MCF 10A (cell line): ENCODE results near the gene ZNF507. TPM values are rescaled to one million over a fixed set of nuclear protein-coding genes. Genes with fewer than 3 reads are reported as not detected.

Experiments used
- Bru-seq: library from RNA; stranded (reverse); fragments of 400-500 nt; gene quantifications from one replicate; lab custom pipeline; 2021; lab: Mats Ljungman, UMichigan
- BruChase-seq, 2 experiments: library from RNA; stranded (reverse); fragments of 400-500 nt; gene quantifications; one replicate each; lab custom pipeline; 2021; lab: Mats Ljungman, UMichigan
- BruUV-seq: library from RNA; stranded (reverse); fragments of 400-500 nt; replicated peaks from 2 replicates; lab custom pipeline; 2021; lab: Mats Ljungman, UMichigan
- CTCF ChIA-PET: fragments of 300-600 bp; sonication (Branson Sonifier 250); formaldehyde crosslinking; extraction: SDS; loops from one replicate; lab custom pipeline; 2021; ENCODE audit warnings: antibody characterized with exemption, inconsistent platforms; lab: Yijun Ruan, JAX
- POLR2A ChIA-PET: fragments of 300-600, 350-650 bp; sonication (Branson Sonifier 250); formaldehyde crosslinking; extraction: SDS; loops from one replicate; lab custom pipeline; 2020; ENCODE audit warnings: antibody characterized with exemption, inconsistent platforms; lab: Yijun Ruan, JAX
- DNase-seq: peaks from one replicate; pipeline ENCODE4 v3.0.0-alpha.2; 2018; ENCODE audit not compliant: unreplicated experiment
- H3K27ac Mint-ChIP-seq: one replicate; pipeline ENCODE4 v1.8.0; 2022; ENCODE audit warnings: mild to moderate bottlenecking, low read depth, mixed read lengths; ENCODE audit not compliant: unreplicated experiment
- H3K27me3 Mint-ChIP-seq: one replicate; pipeline ENCODE4 v1.8.0; 2022; ENCODE audit warnings: mixed read lengths; ENCODE audit not compliant: insufficient read depth, unreplicated experiment
- H3K36me3 Mint-ChIP-seq: one replicate; pipeline ENCODE4 v1.8.0; 2022; ENCODE audit warnings: mild to moderate bottlenecking, moderate library complexity, mixed read lengths; ENCODE audit not compliant: insufficient read depth, unreplicated experiment
- H3K4me1 Mint-ChIP-seq: one replicate; pipeline ENCODE4 v1.8.0; 2022; ENCODE audit warnings: mixed read lengths; ENCODE audit not compliant: insufficient read depth, unreplicated experiment
- H3K4me3 Mint-ChIP-seq: one replicate; pipeline ENCODE4 v1.8.0; 2022; ENCODE audit warnings: mild to moderate bottlenecking, moderate library complexity, mixed read lengths; ENCODE audit not compliant: unreplicated experiment
- H3K9me3 Mint-ChIP-seq: one replicate; pipeline ENCODE4 v1.8.0; 2022; ENCODE audit warnings: mixed read lengths; ENCODE audit not compliant: unreplicated experiment
- intact Hi-C: fragments of 100-400 bp; cut with micrococcal nuclease; formaldehyde crosslinking; loops from 2 replicates; pipeline ENCODE4 v1.14.1; 2022
- long read RNA-seq: library from polyadenylated mRNA; stranded (forward); transcript quantifications from one replicate; pipeline ENCODE4 v2.0.0, GENCODE V29; 2022
- total RNA-seq: library from RNA; stranded (reverse); gene quantifications from 2 replicates; pipeline ENCODE4 v1.2.3, GENCODE V29; 2022
- TF ChIP-seq, protein P1 (sequence below): fragments of 200-600 bp; IDR thresholded peaks from one replicate; pipeline ENCODE4 v1.8.0; 2022; ENCODE audit warnings: antibody characterized with exemption, mild to moderate bottlenecking; ENCODE audit not compliant: unreplicated experiment

Gene ZNF507
- total RNA-seq (22.8 and 23.4 TPM in 2 replicates), Bru-seq, nascent RNA (percentile 88 among the genes with signal in this experiment), BruChase-seq, experiment 1, labeled RNA remaining after a 6-hour chase (percentile 83 among the genes with signal in this experiment), BruChase-seq, experiment 2, labeled RNA remaining after a 2-hour chase (percentile 92 among the genes with signal in this experiment)
- long read RNA-seq, transcript ZNF507-202 (7 exons, 3,194 nt) = major isoform, 10 of 25 reads
- long read RNA-seq, partial matches to known transcripts = 6 of 25 reads
- long read RNA-seq, other reads (novel, unspliced or antisense) = 9 of 25 reads

DNA sequence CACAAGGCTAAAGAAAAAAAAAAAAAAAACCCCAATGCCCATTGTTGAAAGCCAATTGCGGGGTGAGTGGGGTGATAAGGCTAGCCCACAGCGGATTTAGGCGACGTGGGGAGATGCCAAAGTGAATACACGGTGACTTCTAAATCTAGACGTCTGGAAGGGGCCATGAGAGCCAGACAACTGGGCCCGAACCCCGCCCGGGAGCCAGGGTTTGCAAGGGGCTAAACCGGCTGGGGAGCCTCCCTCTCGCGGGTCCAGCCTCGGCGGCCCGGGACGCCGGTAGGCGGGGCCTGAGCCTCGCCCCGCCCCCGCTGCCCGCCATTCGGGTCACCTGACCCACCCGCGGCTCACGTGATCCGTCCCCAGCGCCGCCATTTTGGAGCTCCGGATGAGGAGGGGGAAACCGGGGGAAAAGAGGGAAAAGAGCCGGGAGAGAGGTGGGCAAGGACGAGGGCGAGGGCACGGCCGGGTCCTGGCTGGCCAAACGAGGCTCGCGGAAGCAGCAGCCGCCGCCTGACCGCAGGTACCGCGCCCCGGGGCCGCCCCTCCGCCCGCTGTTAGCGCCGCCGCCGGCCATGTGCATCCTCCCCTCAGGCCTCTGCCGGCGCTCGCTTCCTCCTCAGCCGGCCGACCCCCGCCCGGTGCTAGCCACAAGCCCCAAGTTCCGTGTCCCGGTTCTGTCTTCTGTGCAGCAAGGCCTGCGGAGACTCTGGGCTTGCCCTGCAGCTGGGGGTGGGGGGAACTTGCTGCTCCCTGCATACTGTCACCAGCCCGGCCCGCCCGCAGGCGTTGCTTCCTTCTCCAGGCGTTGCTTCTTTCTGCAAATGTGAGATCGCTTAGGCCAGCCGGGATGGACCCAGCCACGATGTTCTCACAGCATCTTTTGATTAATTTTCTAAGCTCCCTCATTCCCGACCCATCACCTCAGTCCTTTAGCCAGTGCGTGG lies at the start of gene ZNF507:
TSS of gene ZNF507 (plus strand) at position 350 of the 947 bp plus-strand sequence. CDS start 7,221 bp downstream, outside the sequence.
- peak; percentile 82 for DNase-seq
- TSS peak; percentile 39 for BruUV-seq
- no peaks in the 10 kb centered on the region for H3K27me3 Mint-ChIP-seq
- ChIA-PET CTCF (interaction anchor here (0.6 to 3.4 kb wide), 4 partner anchors 9 to 118 kb away, joined by 3 to 20 read pairs (median 3); no protein-coding TSS in a partner anchor), POLR2A (interaction anchor here (0.8 to 4.5 kb wide), 16 partner anchors 8 to 346 kb away, joined by 3 to 40 read pairs (median 5); partner anchors contain the start of genes DPY19L3, NUDT19 and PDCD5)
- TF ChIP-seq, protein P1, sequence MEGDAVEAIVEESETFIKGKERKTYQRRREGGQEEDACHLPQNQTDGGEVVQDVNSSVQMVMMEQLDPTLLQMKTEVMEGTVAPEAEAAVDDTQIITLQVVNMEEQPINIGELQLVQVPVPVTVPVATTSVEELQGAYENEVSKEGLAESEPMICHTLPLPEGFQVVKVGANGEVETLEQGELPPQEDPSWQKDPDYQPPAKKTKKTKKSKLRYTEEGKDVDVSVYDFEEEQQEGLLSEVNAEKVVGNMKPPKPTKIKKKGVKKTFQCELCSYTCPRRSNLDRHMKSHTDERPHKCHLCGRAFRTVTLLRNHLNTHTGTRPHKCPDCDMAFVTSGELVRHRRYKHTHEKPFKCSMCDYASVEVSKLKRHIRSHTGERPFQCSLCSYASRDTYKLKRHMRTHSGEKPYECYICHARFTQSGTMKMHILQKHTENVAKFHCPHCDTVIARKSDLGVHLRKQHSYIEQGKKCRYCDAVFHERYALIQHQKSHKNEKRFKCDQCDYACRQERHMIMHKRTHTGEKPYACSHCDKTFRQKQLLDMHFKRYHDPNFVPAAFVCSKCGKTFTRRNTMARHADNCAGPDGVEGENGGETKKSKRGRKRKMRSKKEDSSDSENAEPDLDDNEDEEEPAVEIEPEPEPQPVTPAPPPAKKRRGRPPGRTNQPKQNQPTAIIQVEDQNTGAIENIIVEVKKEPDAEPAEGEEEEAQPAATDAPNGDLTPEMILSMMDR = no peak
- H3K9me3 Mint-ChIP-seq = no peaks in the 10 kb centered on the region
- intact Hi-C loops = loop anchor here (2.0 kb wide), 1 partner anchor 27 kb away; no protein-coding TSS in a partner anchor
- H3K4me1 Mint-ChIP-seq = peaks cover 22% of the 10 kb centered on the region
- H3K4me3 Mint-ChIP-seq = peak within 1 kb of the TSS; percentile 99
- peaks cover 30% of the 10 kb centered on the region for H3K36me3 Mint-ChIP-seq
- H3K27ac Mint-ChIP-seq = peak within 1 kb of the TSS; percentile 87

DNA sequence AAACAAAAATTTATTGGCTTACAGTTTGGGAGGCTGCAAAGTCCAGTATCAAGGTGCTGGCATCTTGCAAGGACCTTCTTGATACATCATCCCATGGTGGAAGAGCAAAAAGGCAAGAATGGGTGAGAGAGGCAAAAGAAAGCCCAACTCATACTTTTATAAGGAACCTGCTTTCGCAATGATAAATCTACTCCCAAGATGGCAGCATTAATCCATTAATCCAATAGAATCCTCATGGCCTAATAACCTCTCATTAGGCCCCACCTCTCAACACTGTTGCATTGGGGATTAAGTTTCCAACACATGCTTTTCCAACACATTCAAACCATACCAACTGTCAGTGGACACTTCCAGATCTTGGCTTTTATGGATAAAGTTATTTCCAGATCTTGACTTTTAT lies 48.7 kb upstream of the ZNF507 start:
- CTCF ChIA-PET = no interaction called here
- no peak overlapping the region for H3K4me3 Mint-ChIP-seq
- intact Hi-C loops = no loop called here
- no peak overlapping the region for H3K27ac Mint-ChIP-seq
- no TSS peak for BruUV-seq
- no peaks in the 10 kb centered on the region for H3K4me1 Mint-ChIP-seq
- no peaks in the 10 kb centered on the region for H3K36me3 Mint-ChIP-seq
- POLR2A ChIA-PET = no interaction called here
- H3K27me3 Mint-ChIP-seq = no peaks in the 10 kb centered on the region
- DNase-seq = no peak
- TF ChIP-seq, protein P1 = no peak
- H3K9me3 Mint-ChIP-seq = peaks cover 28% of the 10 kb centered on the region

DNA sequence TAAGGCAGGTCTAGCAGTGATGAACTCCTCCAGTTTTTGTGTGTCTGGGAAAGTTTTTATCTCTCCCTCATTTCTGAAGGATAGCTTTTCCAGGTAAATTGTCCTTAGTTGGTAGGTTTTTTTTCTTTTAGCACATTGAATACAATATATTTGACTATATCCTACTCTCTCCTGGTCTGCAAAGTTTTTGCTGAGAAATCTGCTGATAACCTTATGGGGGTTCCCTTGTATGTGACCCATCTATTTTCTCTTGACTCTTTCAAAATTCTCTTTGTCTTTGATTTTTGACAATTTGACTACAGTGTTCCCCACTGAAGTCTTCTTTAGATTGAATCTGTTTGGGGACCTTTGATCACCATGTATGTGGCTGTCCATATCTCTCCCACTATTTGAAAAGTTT lies 42.6 kb upstream of the ZNF507 start:
- Mint-ChIP-seq H3K9me3 (peaks cover 39% of the 10 kb centered on the region), H3K4me1 (no peaks in the 10 kb centered on the region), H3K27ac (no peak overlapping the region), H3K36me3 (no peaks in the 10 kb centered on the region), H3K4me3 (no peak overlapping the region), H3K27me3 (no peaks in the 10 kb centered on the region)
- DNase-seq = no peak
- BruUV-seq = no TSS peak
- TF ChIP-seq, protein P1 = no peak
- ChIA-PET POLR2A (no interaction called here), CTCF (no interaction called here)
- intact Hi-C loops = no loop called here

DNA sequence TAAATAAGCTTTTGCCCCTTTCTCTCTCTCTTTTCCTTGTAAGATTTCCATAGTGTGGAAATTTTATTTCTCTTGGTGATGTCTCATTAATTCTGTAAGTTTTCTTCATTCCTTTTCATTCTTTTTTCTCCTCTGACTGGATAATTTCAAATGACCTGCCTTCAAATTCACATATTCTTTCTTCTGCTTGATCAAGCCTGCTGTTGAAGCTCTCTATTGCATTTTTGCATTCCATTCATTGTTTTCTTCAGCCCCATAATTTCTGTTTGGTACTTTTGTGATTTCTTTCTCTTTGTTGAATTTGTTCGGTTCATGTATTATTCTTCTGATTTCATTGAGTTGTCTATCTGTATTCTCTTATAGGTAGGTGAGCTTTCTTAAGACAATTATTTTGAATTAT lies 42.2 kb upstream of the ZNF507 start:
- ChIA-PET CTCF (no interaction called here), POLR2A (no interaction called here)
- no peaks in the 10 kb centered on the region for H3K27me3 Mint-ChIP-seq
- no peak for DNase-seq
- no peak overlapping the region for H3K27ac Mint-ChIP-seq
- H3K4me1 Mint-ChIP-seq = no peaks in the 10 kb centered on the region
- TF ChIP-seq, protein P1 = no peak
- intact Hi-C loops = no loop called here
- BruUV-seq = no TSS peak
- H3K36me3 Mint-ChIP-seq = no peaks in the 10 kb centered on the region
- no peak overlapping the region for H3K4me3 Mint-ChIP-seq
- H3K9me3 Mint-ChIP-seq = peaks cover 39% of the 10 kb centered on the region
